VCaP (cell line): ENCODE data around the gene CPSF4.

ENCODE experiments used
- H3K27ac ChIP-seq: fragments of 450-650 bp; 2 replicates; pipeline ENCODE4 v1.5.1; 2017
- TF ChIP-seq, protein P1 (sequence below): fragments of 450-650 bp; conservative IDR thresholded peaks from 2 replicates; pipeline ENCODE4 v1.5.1; 2017; ENCODE audit warnings: mild to moderate bottlenecking, moderate library complexity

Gene CPSF4

DNA sequence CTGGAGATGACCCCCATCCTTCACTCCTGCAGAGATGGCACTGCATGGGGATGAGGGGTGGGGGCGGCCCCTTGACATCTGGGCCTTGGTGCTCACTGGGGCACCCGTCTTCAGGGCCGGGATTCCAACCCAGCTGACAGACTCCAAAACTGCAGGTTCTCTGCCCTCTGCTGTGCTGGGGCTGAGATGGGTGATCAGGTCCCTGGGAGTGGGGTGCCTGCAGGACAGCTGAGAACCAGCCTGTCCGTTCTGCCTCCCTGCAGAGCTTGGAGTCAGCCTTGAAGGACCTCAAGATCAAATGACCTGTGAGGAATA, 44.6 kb upstream of the CPSF4 start:
- peak overlapping the region; percentile 93 for H3K27ac ChIP-seq

DNA sequence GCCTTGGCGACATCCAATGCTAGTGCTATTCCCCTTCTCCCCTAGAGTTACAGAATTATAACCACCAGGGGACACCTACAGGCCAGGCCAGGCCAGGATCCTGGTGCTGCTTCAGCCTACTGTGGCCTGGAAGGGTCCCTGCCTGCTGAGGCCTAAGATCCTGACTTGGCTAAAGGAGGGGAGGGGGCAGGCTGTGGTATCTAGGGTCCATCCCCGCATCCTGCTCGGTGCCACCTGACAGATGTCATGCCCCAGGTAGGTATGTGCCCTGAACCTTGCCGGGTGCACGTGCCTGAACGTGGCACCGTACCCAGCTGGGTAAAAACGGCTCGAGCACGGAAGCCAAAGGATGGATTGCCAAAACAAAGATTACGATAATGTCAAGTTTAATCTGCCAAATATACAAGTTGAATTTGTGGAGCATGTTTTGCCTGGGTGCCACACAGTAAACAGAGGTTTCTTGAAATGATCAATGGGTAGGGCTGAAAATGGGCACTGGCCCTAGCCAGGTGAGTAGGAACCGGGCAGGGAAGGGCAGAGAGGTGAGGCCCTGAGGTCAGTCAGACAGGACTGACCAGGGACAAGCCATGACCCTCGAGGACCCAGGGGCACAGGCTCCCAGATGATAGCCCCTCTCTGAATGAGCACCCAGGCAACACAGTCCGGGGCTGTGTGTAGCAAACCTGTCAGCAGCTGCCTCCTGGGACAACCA, 43.0 kb upstream of the CPSF4 start:
- peak overlapping the region; percentile 93; the same call in 1 of the 2 replicates for H3K27ac ChIP-seq
- TF ChIP-seq, protein P1, sequence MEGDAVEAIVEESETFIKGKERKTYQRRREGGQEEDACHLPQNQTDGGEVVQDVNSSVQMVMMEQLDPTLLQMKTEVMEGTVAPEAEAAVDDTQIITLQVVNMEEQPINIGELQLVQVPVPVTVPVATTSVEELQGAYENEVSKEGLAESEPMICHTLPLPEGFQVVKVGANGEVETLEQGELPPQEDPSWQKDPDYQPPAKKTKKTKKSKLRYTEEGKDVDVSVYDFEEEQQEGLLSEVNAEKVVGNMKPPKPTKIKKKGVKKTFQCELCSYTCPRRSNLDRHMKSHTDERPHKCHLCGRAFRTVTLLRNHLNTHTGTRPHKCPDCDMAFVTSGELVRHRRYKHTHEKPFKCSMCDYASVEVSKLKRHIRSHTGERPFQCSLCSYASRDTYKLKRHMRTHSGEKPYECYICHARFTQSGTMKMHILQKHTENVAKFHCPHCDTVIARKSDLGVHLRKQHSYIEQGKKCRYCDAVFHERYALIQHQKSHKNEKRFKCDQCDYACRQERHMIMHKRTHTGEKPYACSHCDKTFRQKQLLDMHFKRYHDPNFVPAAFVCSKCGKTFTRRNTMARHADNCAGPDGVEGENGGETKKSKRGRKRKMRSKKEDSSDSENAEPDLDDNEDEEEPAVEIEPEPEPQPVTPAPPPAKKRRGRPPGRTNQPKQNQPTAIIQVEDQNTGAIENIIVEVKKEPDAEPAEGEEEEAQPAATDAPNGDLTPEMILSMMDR: no peak

More for the DNA sequence above, 44.6 kb upstream of the CPSF4 start:
- TF ChIP-seq, protein P1: no peak

DNA sequence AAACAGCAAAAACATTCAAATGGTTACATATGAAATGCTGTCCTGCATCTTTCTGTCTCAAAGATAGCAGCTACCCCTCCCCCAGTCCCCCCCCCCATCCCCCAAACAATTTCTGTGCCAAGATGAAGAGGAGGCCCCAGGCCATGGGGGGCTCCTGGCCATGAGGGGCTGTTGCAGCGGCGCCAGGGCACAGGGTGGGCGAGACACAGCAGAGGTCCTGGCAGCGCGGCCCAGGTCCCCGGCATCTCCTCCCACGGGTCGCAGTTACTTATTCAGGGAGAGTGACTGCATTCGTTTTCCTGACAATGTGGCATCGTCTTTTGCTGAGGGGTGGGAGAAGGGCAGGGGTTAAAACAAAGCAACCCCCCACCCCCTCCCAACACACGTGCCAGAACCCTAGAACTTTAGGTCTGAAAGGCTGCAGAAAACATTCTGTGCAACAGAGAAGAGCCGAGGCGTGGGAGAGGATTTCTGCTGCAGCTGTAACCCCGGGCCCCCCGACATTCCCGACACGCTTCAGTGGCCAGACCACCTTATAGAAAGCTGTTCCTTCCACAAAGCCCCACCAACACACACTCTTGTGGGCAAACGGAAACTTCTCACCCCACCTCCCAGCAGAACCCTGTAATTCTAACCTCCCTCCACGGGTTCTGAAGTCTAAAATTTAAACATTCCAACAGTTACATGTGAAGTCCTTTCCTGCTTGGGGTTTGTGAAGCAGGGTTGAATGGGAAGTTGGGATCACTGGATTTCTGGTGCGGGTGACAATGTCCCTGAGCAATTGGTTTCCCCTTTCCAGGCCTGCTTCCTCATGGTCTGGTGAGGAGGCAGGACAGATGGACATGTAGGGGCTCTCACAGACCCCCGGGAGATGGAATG, 42.1 kb upstream of the CPSF4 start:
- TF ChIP-seq, protein P1: no peak
- no peak overlapping the region for H3K27ac ChIP-seq

DNA sequence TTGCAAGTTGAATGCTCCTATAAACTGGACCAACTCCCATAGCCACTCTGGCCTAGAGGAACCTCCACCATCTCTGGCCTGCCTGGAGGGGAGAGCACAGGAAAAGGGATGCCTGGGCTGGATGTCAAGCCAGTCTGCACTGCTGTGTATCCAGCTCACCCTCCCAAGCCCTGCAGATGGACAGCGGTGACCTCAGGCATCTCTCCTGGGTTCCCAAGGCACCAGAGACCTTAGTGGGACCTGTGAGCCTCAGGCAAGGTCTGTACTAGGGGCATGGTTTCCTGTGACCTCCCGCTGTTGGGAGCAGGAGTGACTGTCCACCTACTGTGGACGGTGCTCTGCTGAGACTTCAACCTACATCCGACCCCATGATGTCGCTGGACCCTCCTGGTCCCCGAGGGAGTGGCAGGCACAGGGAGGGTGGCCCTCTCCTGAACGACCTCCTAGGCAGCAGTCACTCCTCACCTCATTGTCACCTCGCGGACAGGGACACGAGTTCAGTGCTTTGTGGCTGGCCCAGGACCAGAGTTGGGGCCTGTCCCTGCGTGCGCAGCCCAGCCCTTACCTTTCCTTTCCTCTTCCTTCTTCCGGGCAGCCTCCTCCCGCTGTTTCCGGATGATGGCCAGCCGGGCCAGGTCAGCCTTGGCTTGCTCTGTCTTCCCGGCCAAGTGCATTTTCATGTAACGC, 41.3 kb upstream of the CPSF4 start:
- TF ChIP-seq, protein P1: no peak
- H3K27ac ChIP-seq: no peak overlapping the region

DNA sequence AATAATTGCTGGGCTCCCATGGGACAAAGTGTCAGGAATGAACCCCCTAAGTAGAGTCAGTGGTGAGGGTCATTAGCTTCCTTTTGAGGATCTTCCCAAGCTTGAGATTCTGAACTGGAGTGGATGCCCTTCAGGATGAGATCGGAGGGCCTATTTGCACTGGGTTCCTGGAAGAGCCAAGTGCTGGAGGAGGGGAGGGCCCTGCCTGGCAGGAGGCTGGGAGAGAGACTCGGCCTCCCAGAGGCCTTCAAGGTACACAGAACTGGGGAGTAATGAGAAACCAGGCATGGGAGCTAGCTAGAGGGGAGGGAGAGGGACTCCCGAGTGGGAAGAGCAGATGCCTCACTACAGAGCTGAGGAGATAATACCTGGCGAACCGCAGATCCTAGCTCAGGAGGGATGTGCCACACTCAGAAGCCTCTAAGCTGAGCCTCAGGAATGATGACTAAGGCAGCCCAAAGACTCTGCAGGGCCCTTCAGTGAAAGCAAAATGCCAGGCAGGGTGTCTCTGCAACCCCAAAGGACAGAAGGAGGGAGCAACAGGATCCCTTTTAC, 39.8 kb upstream of the CPSF4 start:
- TF ChIP-seq, protein P1: no peak

DNA sequence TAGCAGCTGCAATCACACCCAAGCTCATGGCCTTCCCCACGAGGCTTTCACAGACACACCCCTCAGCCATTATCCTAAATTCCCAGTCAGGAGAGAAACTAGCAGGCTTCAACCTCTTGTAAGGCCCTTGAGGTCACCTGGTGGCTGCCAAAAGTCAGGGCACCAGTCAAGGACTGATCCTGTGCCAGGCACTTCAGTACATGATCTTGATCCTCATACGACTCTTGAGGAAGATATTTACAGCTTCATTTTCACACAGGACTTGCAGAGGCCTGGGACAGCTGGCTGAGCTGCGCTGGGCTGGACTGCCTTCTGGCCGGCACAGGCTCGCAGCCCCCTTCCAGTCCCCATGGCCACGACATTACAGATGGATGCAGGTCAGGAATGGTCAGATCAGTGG, 39.1 kb upstream of the CPSF4 start:
- TF ChIP-seq, protein P1: no peak
- no peak overlapping the region for H3K27ac ChIP-seq

More for the DNA sequence above, 39.8 kb upstream of the CPSF4 start:
- H3K27ac ChIP-seq: no peak overlapping the region

DNA sequence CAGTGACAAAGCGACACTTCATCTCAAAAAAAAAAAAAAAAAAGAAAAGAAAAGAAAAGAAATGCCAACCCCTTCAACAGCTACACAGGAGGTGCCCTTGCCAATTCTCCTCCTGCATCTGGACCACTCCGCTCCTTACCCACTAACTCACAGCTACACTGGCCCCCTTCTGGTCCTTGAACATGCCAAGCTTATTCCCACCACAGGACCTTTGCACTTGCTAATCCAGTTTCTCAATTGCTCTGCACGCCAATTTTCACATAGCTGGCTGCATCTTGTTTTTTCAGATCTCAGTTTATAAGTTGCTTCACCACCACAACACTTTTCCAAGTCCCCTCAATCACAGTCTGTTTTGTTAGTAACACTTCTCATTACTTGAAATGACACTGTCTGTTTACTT, 35.9 kb upstream of the CPSF4 start:
- TF ChIP-seq, protein P1: no peak
- H3K27ac ChIP-seq: no peak overlapping the region
